ENCODE results near the gene GNLY. TPM values are rescaled to one million over a fixed set of nuclear protein-coding genes. Genes with fewer than 3 reads are reported as not detected.
"Not testable (repeated sequence)": the region's sequence is repeated elsewhere in the genome, so short reads cannot be mapped to it uniquely, and the experiment has no call there.

Gene GNLY
- total RNA-seq, 1 donor from 2014 or later = 1.4 TPM

DNA sequence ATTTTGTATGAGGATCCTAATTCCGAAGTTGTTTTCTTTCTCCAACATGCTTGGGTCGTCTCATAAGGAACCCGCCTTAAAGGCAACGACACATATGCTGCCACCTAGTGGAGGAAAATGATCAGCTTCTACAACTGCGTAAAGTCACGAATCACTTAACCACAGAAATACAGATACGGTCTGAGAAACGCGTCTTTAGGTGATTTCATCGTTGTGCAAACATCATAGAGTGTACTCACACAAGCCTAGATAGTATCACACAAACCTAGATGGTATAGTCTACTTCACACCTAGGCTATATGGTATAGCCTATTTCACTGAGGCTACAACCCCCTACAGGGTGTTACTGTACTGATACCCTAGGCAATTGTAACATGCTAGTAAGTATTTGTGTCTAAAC is 13.1 kb downstream of the GNLY start:
- peak; percentile 85 for DNase-seq (ENCODE audit: low read depth)

DNA sequence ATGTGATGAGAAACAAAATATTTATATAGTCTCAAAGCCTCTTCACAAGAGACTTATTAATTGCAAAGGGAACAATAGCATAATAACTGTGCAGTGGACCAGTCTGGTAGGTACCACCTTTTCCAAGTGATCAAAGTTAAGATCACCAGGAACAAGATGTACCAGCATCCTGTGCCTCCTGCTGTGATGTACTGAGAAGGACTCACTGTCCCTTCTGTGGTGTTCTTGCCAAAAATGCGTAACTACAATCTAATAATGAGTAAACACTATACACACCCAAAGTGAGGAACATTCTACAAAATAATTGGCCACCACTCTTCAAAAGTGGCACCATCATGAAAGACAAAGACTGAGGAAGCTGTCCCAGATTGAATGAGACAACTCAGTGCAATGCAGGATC is 14.5 kb downstream of the GNLY start:
- no peak for DNase-seq (ENCODE audit: low read depth)

DNA sequence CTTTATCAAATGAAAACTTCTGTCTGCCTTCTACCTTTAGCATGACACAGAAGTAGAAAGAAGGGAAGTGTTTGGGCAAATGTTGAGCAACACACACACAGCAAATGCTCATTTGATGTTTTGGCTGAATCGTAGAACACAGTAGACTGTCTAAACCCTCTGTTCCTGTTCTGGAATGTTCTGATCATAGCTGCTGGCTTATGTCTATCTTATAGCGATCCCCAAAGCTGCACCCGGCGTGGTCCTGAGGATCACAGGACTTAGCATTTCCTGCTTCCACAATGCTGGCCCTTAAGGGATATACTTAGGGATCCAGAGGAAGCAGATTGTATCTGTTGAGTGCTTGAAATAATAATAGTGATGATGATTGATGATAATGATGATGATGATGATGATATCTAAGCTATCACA is 15.2 kb downstream of the GNLY start:
- DNase-seq (ENCODE audit: low read depth) = no peak

DNA sequence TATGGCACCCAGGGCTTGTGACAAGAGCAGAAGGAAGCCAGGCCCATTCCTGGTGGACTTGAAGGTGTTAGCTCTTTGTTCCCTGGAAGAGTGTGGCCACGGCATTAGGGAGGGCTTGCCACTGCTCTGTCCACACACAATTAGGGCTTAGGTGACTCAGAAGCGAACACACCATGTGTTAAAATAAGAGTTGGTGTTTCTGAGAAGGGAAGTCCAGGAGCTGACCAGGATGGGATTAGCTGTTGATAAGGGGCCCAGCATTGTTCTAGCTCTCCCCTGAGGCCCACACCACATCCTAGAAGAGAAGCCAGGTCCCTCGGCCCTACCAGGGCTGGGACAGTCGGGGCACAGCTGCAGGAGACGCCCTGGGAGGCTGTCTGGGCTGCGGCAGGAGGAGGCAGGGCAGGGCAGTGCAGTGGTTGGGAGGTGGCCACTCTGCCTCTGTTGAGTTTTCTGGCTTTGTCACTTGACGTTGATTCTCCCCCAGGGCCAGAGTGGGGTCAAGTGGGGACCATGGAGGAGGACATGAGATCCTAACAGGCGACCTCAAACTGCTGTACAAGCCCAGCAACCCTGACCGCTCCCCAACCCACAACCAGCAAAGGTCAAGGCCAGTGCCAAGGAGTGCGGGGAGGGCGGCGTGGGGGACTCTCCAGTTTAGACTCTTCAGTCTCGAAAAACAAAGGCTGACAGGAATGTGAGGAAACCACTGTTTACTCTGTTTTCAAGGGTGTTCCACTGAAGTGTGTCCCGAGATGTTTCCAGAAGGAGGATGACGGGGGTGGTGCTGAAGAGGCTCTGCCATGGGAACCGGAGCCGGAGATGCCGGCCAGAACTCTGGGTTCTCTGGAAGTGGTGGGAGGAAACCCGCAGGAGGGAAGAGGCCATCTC is 16.8 kb downstream of the GNLY start:
- DNase-seq (ENCODE audit: low read depth) = peak; percentile 54

DNA sequence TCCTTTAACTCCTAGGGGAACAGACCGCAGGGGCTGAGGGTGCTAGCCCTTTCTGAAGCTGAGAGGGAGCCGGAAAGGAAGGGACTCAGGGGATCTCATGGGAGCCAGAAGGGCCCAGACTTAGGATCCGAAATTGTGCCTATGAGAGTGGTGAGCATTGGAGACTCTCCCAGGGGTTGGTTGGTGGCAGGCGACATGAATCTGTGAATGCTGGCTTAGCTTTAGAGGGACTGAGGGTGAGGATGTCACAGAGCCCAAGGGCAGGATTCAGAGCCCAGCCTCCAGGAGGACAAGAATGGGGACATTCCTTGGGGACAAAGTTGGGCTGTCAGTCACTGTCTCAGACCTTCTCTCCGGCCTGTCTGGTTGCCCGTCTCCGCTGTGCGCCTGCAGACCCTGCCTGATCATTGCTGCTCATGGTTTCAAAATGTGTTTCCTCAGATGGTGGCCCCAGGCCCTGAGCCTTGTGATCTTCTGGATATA is 17.5 kb downstream of the GNLY start:
- no peak for DNase-seq (ENCODE audit: low read depth)

DNA sequence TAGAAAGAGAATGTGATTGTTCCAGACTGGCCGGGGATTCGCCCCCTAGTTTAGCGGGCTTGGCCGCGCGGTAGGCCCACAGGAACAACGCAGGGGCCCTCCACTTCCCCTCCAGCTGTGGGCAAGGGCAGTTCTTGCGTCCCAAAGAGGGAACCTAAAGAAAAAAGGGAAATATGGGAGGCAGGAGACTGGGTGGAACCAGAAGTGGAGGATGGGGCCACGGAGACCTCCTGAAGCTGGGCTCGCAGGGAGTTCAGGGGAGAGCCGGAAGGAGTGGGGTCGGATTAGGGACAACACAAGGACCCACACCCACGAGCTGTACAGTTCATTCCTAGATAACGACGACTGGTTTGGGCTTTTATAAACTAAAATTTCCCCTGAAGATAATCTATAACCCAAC is 18.2 kb downstream of the GNLY start:
- no peak for DNase-seq (ENCODE audit: low read depth)

DNA sequence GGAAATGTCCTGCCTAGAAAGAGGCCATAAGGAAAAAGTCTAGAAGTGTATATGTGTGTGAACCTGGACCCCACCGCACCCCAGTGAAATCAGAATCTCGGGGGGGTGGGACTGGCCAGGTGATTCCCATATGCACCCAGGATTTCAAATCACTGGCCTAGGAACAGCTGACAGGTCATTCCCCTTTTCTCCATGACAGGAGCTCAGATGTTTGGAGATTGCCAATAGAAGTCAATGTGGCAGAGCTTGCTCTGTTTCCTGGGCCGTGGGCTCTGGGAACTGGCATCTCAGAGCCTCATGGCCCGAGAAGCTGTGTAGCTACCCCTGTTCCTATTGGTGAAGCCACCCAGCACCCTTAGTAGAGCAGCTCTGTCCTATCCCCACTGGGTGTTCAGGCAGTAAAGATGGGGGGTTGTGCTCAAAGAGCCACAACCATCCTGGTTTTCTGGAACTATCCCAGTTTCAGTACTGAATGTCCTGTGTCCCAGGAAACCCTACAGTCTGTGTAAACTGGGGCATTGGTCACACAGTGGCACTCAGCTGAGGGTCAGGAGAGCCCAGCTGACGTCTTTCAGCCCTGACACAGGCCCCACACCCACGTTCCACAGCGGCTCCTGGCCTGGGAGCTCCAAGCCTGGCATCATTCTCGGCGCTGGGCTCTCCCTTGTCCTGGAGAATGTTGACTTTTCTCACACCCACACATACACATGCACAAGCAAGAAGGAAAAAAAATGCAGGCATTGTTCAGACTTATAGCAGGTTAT is 18.9 kb downstream of the GNLY start:
- peak; percentile 43 for DNase-seq (ENCODE audit: low read depth)

DNA sequence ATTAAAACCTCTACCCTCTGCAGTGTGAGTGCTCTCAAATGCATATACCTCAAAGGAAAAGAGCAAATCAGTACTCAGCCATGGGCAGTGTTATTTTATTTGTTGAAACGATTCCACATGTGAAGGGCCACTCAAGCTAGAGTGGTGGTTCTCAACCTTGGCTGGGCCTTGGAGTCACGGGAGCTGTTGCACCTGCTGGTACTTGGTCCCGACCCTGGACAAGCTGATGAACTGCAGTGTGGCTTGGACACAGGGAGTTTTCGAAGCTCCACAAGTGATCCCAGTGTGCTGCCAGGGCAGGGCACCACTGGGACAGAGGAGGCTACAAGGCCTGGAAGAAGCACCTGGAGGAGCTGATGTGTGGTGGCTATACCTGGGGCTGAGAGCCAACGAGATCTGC is 19.7 kb downstream of the GNLY start:
- no peak for DNase-seq (ENCODE audit: low read depth)

DNA sequence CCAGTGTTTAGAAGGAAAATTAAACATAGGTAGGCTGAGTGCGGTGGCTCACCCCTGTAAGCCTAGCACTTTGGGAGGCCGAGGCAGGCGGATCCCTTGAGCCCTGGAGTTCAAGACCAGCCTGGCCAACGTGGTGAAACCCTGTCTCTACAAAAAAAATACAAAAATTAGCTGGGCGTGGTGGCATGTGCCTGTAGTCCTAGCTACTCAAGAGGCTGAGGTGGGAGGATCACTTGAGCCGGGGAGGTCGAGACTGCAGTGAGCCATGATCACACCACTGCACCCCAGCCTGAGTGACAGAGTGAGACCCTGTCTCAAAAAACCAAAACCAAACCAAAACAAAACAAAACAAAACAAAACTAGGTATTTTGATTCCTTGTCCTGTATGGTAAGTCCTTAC is 20.3 kb downstream of the GNLY start:
- not testable (repeated sequence) for DNase-seq (ENCODE audit: low read depth)

DNA sequence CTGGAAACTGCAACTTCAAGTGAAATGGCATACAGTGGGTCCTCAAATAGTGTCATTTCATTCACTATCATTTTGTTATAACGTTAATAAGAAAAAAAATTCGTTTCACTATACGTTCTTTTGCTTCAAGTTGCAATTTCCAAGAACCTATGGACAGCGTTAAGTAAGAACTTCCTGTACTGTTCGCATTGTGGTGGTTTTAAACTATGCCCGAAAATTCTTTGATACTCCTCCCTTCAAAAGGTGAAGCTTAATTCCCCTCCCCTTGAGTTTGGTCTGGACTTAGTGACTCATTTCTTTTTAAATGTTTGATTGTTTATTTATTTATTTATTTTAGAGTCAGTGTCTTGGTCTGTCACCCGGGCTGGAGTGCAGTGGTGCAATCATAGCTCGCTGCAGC is 20.7 kb downstream of the GNLY start:
- DNase-seq (ENCODE audit: low read depth) = no peak

DNA sequence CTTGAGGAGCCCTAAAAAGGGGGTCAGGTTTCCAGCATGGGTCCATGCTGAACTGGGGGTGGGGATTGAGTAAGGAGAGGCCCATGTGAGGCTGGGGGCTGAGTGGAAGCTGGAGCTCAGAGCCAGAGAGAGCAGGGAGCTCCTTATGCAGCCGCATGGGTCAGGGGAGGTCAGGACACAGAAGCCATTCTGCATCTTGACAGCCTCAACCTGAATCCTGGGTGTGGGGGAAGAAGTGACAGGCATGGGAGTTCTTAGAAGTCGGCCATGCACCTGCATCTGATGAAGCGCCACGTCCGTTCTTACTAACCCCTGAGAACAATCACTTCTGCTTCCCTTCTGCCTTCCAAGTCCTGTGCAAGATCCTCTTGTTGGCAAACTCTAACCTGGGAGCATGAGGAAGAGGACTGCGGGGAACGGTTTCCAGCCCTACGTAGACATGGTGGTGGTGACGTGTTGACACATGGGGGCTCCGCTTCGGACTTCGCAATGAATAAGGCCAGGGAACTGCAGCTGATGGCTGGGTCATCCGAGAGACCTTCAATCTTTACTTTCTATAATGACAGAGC is 22.3 kb downstream of the GNLY start:
- DNase-seq (ENCODE audit: low read depth) = no peak

DNA sequence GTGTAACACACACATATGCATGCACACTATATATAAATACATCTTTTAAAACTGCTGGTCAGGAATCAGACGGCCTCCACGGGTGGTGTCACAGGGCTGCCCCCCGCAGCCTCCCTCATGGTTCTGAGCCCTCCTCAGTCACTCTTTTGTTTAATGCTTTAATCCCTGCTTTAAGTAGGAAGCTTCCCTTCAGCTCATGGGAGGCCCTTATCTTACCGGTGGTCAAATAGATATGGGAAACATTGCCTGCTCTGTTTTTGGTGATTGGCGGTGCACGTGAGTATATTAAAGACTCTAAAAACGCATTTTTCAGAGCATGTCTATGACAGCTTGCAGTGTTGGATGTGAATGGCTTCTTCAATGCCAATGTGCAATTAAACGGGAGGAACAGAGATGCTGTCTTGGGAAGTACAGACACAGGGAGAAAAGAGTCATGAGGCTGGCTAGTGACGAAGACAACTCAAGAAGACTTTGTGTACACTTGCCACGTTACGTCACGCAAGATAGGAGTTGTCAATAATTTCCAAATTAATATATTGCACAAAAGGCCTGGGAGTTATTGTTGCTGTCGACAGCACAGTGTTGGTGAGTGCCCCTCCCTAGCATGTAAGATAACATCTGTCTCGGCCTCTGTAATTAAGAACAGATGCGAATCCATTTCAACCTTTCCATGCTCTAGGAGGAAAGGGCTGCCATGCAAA is 23.3 kb downstream of the GNLY start:
- DNase-seq (ENCODE audit: low read depth) = no peak

DNA sequence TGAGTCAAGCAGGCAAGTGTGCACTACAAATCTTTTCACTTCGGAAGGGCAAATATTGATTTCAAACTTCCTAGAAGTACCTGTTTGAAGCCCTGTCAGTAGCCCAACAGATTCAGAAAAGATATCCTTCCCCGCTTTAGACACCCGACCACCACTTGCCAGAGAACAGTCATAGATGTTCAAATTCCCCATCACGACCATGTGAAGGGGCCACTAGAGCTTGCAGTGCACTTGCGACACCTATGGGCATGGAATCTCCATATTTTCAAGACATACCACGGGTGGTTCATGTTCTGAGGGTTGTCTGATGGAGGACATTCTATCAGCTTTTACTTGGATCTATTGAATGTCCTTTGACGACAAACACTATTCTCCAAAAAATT is 23.8 kb downstream of the GNLY start:
- DNase-seq (ENCODE audit: low read depth) = no peak

DNA sequence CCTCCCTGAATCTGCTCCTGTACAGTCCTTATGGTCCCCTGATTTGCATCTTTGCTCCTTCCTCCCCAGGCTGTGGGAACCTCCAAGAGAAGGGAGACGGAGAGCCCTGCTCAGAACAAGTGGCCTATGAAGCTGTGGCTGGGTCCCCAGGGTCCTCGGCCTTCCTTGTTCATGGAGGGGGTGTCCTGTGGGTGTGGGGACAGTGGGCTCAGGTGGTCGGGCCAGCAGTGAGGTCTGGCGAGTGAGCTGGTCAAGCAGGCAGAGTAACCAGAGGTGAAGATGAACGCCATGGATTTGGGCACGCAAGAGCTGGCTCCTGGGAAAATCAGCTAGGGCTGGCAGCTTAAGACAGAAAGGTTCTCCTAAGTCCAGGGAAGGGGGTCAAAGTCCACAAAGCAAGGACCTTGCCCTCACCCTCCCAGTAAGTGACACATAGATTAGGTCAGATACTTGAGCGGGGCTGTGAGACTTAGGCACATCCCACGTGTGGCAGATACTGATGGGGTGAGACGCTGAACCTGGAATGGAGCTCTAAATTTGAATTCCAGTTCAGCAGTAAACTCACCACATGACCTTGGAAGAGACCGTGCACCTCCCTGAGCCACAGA is 24.8 kb downstream of the GNLY start:
- DNase-seq (ENCODE audit: low read depth) = no peak

DNA sequence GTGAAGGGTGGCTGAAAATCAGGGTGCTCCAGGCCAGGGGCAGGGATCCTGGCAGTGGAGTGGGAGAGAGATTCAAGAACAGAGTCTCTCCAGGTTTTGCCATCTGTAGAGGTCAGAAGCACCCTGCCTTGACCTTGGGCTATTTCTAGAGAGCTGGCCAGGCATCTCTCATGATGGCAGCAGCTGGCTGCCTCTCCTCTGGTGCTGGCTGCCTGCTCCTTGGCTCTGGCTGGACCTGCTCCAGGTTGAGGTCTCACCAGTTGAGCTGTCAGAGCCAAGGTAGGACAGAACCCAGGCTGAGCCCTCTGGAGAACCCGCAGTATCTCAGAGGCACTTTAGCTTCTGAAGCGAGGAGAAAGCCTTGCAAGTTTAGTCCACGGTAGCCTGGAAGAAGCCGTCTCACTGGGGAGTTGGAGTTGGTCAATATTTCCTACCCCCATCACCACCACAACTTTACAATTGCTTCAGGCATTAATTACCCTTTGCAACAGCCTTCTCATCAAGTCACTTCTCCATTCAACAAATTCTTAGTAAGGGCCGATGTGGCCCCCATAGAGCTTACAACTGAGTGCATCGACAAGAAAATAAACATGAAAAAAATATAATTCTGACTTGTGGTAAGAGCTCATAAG is 25.6 kb downstream of the GNLY start:
- peak; percentile 73 for DNase-seq (ENCODE audit: low read depth)

DNA sequence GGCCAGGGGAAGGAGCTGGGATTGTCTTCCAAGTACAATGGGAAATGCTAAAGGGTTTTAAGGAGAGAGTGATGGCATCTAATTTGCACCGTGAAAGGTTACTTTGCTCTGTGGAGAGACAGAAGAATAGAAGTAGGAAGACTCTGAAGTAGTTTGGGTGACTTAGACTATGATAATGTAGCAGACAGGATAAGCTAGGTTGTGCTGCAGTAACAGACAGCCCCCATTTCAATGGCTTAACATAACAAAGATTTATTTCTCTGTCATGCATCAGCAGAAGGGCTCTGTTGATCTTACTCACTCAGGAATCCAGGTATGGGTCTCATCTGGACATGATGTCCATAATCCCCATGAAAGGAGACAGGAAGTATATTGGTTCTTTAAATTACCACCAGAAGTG is 26.4 kb downstream of the GNLY start:
- no peak for DNase-seq (ENCODE audit: low read depth)

DNA sequence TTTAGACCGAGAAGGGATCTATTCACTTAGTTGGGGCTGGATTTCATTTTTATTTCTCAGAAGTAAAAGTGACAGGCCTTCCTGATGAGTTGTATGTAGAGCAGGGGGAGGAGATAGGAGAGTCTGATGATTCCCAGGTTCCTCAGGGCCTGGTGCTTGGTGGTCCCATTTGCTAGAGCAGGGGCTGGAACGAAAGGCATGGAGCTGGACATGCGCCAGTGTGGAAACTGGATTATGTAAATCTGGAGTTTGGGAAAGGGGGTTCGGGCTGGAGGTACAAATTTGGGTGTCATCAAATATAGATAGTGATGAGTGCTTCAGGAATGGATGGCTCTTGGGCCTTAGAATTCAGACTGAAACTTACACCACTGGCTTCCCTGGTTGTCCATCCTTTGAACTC is 27.5 kb downstream of the GNLY start:
- DNase-seq (ENCODE audit: low read depth) = no peak

DNA sequence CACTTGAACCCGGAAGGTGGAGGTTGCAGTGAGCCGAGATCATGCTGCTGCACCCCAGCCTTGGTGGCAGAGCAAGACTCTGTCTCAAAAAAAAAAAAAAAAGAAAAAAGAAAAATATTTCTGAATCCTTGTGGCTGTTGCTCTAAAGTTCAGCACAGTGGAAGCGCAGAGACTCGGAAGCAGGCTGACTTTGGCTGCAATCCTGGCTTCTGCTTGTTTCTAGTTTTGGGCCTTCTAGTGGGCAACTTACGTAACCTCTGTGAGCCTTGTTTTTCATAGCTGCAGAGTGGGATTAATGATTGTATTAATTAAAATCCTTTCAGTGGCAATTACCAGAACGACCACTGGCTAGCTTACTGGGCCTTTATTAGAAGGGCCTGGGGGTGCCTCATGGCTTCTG is 28.4 kb downstream of the GNLY start:
- no peak for DNase-seq (ENCODE audit: low read depth)

DNA sequence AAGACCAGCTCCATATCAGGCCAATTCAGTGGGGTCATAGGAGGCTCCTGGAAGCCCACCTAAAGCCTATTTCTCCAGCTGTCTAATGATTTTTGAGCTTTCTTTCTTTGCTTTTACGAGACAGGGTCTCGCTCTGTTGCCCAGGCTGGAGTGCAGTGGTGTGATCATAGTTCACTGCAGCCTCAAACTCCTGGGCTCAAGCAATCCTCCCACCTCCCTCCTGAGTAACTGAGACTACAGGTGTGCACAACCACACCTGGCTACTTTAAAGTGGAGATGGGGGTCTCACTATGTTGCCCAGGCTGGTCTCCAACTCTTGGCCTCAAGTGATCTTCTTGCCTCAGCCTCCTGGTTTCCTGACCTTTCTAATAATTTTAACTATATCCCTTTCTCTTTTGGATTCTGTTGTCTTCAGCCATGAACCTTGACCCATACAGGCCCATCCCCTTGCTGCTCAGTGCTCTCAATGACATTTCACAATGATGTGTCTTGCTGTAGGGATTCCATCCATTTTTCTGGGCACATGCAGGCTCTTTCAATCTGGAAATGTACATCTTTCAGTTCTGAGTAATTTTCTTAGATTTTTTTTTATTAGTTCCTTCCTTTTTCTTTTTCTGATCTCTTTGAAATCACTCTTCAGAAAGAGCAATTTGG is 29.7 kb downstream of the GNLY start:
- no peak for DNase-seq (ENCODE audit: low read depth)

DNA sequence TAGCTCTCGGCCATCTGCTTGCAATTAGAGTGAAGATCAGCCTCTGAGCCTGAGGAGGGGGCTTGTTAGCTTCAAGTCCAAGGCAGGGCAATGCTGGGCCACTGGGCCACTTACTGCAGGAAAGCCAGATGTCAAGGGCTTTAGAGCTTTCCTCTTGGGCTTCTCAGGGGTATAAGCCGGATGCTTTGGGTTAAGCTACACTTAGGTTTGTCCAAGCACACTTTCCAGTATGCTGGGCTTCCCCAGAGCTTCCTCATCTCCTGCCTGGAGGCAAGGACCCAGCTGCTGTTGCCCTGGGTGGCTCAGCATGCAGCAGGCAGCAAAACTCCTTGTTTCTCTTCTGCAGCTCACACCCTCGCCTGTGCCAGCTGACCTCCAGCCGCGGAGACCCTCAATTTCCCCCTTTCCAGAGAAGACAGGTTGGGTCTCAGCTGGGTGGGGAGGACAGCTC is 30.6 kb downstream of the GNLY start:
- DNase-seq (ENCODE audit: low read depth) = no peak

Data from myocyte (in vitro differentiated cells).